PFSK-1 (cell line): ENCODE results near the gene CACNA1C.

Experiments used
- POLR2AphosphoS5 ChIP-seq: IDR thresholded peaks from 2 replicates; pipeline ENCODE4 v1.6.1; 2012; ENCODE audit warnings: low read depth, mild to moderate bottlenecking, control low read depth, low read length, moderate library complexity
- REST ChIP-seq, 2 experiments: IDR thresholded peaks; 2 replicates each; pipeline versions ENCODE4 v1.6.1 to v1.8.0; 2011 to 2012; ENCODE audit warnings: low read depth in 2 of 2, low read length in 2 of 2, control low read depth in 1 of 2, inconsistent platforms in 1 of 2, mild to moderate bottlenecking in 1 of 2, moderate library complexity in 1 of 2; ENCODE audit not compliant: insufficient read depth in 1 of 2
- SIN3A ChIP-seq: IDR thresholded peaks from 2 replicates; pipeline ENCODE4 v1.6.1; 2012; ENCODE audit warnings: mild to moderate bottlenecking, low read length, moderate library complexity, borderline replicate concordance; ENCODE audit not compliant: insufficient read depth
- TAF1 ChIP-seq: IDR thresholded peaks from 2 replicates; pipeline ENCODE4 v1.6.1; 2012; ENCODE audit warnings: low read length, control low read depth, borderline replicate concordance; ENCODE audit not compliant: insufficient read depth

GRCh38 chr12:2411616-2412304, 359.0 kb downstream of the CACNA1C start:
- TF ChIP-seq POLR2AphosphoS5 (no peak), SIN3A (no peak), TAF1 (no peak), REST (IDR thresholded peaks at IDR 0.05; ENCODE audit: insufficient read depth in 1 of 2, low read depth in 2 of 2, low read length in 2 of 2) (no peak)
